Parathyroid adenoma (tissue), 2 donors: ENCODE measurements around the gene ACVR1B.

Experiments
- H2AFZ ChIP-seq: fragments of 300-600 bp; sonication (generic); one replicate; pipeline ENCODE4 v1.7.0; 2017; ENCODE audit warnings: antibody characterized with exemption, mild to moderate bottlenecking
- H3K27ac ChIP-seq: fragments of 300-600 bp; sonication (generic); one replicate; pipeline ENCODE4 v1.7.0; 2017
- H3K27me3 ChIP-seq: fragments of 300-600 bp; sonication (generic); one replicate; pipeline ENCODE4 v1.7.0; 2017; ENCODE audit warnings: low read length; ENCODE audit not compliant: control insufficient read depth, insufficient read depth
- H3K36me3 ChIP-seq: fragments of 300-600 bp; sonication (generic); one replicate; pipeline ENCODE4 v1.7.0; 2017; ENCODE audit warnings: low read length; ENCODE audit not compliant: control insufficient read depth, insufficient read depth
- H3K4me1 ChIP-seq: fragments of 300-600 bp; sonication (generic); one replicate; pipeline ENCODE4 v1.7.0; 2017; ENCODE audit warnings: control low read depth
- H3K4me2 ChIP-seq: fragments of 300-600 bp; sonication (generic); one replicate; pipeline ENCODE4 v1.7.0; 2017; ENCODE audit warnings: low read length
- H3K4me3 ChIP-seq: fragments of 300-600 bp; sonication (generic); one replicate; pipeline ENCODE4 v1.7.0; 2017; ENCODE audit warnings: low read depth, low read length
- H3K79me2 ChIP-seq: fragments of 300-600 bp; sonication (generic); one replicate; pipeline ENCODE4 v1.7.0; 2017; ENCODE audit warnings: control low read depth
- H3K9ac ChIP-seq: fragments of 300-600 bp; sonication (generic); one replicate; pipeline ENCODE4 v1.7.0; 2017; ENCODE audit warnings: mild to moderate bottlenecking
- H3K9me3 ChIP-seq: fragments of 300-600 bp; sonication (generic); one replicate; pipeline ENCODE4 v1.7.0; 2017; ENCODE audit warnings: low read length; ENCODE audit not compliant: control insufficient read depth
- TF ChIP-seq, protein P1 (sequence below): fragments of 300-600 bp; sonication (generic); IDR thresholded peaks from one replicate; pipeline ENCODE4 v1.7.0; 2017; ENCODE audit warnings: antibody characterized with exemption, mild to moderate bottlenecking
- donor health status: primary hyperparathyroidism.

ACVR1B gene

DNA sequence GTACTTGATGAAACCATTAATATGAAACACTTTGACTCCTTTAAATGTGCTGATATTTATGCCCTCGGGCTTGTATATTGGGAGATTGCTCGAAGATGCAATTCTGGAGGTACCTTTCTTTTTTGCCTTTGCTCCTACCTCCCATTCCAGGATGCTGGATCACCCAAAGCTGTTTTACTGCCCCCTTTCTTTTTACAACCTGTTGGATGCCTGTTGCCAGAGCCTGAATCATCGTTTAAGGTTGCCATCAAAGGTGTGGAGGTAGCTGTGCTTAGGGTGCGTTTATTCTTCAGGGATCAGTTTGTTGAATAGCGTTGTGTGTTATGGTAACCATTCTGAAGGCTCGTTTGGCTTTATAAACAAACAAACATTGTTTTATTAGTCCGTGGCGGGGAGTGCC, 35.3 kb downstream of the ACVR1B start:
- H2AFZ ChIP-seq, result no peak overlapping the region
- no peak overlapping the region for H3K4me2 ChIP-seq
- H3K4me3 ChIP-seq, result no peak overlapping the region
- H3K9me3 ChIP-seq, result no peaks in the 10 kb centered on the region
- TF ChIP-seq, protein P1, sequence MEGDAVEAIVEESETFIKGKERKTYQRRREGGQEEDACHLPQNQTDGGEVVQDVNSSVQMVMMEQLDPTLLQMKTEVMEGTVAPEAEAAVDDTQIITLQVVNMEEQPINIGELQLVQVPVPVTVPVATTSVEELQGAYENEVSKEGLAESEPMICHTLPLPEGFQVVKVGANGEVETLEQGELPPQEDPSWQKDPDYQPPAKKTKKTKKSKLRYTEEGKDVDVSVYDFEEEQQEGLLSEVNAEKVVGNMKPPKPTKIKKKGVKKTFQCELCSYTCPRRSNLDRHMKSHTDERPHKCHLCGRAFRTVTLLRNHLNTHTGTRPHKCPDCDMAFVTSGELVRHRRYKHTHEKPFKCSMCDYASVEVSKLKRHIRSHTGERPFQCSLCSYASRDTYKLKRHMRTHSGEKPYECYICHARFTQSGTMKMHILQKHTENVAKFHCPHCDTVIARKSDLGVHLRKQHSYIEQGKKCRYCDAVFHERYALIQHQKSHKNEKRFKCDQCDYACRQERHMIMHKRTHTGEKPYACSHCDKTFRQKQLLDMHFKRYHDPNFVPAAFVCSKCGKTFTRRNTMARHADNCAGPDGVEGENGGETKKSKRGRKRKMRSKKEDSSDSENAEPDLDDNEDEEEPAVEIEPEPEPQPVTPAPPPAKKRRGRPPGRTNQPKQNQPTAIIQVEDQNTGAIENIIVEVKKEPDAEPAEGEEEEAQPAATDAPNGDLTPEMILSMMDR, result no peak
- no peaks in the 10 kb centered on the region for H3K27me3 ChIP-seq
- peaks cover 5% of the 10 kb centered on the region for H3K79me2 ChIP-seq
- no peak overlapping the region for H3K27ac ChIP-seq
- H3K36me3 ChIP-seq, result no peaks in the 10 kb centered on the region
- H3K4me1 ChIP-seq, result no peaks in the 10 kb centered on the region
- no peak overlapping the region for H3K9ac ChIP-seq

DNA sequence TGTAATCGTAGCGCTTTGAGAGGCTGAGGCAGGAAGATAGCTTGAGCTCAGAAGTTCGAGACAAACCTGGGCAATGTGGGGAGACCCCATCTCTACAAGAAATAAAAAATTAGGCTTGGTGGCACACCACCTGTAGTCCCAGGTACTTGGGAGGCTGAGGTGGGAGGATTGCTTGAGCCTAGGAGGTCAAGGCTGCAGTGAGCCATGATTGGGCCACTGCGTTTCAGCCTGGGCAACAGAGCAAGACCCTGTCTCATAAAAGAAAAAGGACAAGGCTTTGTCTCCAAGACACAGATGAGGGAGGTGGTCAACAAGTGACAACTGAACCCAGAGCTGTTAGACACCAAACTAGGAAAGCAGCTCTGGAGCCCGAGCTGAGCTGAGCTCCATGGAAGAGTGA, 40.7 kb downstream of the ACVR1B start:
- Histone ChIP-seq H3K4me3 (no peak overlapping the region), H3K27me3 (no peaks in the 10 kb centered on the region), H3K36me3 (no peaks in the 10 kb centered on the region), H3K27ac (no peak overlapping the region), H3K4me1 (no peaks in the 10 kb centered on the region), H3K79me2 (peaks cover 8% of the 10 kb centered on the region), H2AFZ (no peak overlapping the region), H3K9me3 (no peaks in the 10 kb centered on the region), H3K9ac (no peak overlapping the region), H3K4me2 (no peak overlapping the region)
- TF ChIP-seq, protein P1, result no peak

DNA sequence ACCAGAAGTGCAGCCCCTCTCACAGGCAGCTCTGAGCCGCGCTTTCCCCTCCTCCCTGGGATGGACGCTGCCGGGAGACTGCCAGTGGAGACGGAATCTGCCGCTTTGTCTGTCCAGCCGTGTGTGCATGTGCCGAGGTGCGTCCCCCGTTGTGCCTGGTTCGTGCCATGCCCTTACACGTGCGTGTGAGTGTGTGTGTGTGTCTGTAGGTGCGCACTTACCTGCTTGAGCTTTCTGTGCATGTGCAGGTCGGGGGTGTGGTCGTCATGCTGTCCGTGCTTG, 43.0 kb downstream of the ACVR1B start:
- no peaks in the 10 kb centered on the region for H3K36me3 ChIP-seq
- H3K9ac ChIP-seq, result no peak overlapping the region
- TF ChIP-seq, protein P1, result no peak
- no peaks in the 10 kb centered on the region for H3K27me3 ChIP-seq
- H3K79me2 ChIP-seq, result peaks cover 5% of the 10 kb centered on the region
- H3K4me3 ChIP-seq, result no peak overlapping the region
- H3K4me1 ChIP-seq, result no peaks in the 10 kb centered on the region
- H3K4me2 ChIP-seq, result no peak overlapping the region
- no peak overlapping the region for H2AFZ ChIP-seq
- no peaks in the 10 kb centered on the region for H3K9me3 ChIP-seq
- H3K27ac ChIP-seq, result no peak overlapping the region

DNA sequence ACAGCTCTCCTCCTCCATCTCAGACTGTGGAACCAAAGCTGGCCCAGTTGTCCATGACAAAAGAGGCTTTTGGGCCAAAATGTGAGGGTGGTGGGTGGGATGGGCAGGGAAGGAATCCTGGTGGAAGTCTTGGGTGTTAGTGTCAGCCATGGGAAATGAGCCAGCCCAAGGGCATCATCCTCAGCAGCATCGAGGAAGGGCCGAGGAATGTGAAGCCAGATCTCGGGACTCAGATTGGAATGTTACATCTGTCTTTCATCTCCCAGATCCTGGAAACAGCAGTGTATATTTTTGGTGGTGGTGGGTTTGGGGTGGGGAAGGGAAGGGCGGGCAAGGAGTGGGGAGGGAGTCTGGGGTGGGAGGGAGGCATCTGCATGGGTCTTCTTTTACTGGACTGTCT, 43.5 kb downstream of the ACVR1B start:
- peaks cover 5% of the 10 kb centered on the region for H3K79me2 ChIP-seq
- H3K4me3 ChIP-seq, result no peak overlapping the region
- H3K27ac ChIP-seq, result no peak overlapping the region
- no peaks in the 10 kb centered on the region for H3K4me1 ChIP-seq
- TF ChIP-seq, protein P1, result no peak
- no peak overlapping the region for H3K4me2 ChIP-seq
- H3K27me3 ChIP-seq, result no peaks in the 10 kb centered on the region
- no peak overlapping the region for H3K9ac ChIP-seq
- no peaks in the 10 kb centered on the region for H3K9me3 ChIP-seq
- H2AFZ ChIP-seq, result no peak overlapping the region
- no peaks in the 10 kb centered on the region for H3K36me3 ChIP-seq

DNA sequence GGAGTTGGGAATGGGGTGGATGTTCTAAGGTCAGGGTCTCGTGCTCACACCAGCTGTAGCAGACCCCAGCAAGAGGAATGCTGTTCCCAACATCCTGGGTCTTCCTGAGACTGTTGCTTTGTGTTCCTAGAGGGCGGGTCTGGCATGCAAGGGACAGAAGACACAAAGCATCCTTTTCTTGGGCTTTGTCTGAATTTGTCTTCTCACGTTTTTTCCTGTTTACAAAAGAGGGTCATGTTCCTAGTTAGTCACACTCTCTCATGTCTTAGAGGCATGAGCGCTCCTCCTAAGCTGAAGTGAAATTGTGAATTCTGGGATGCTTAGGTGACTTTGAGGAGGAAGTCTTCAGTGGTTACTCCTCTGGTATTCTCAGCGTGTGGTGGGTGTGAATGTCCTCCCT, 45.6 kb downstream of the ACVR1B start:
- Histone ChIP-seq H3K27ac (no peak overlapping the region), H3K4me3 (no peak overlapping the region), H3K27me3 (no peaks in the 10 kb centered on the region), H3K9me3 (no peaks in the 10 kb centered on the region), H3K79me2 (peaks cover 5% of the 10 kb centered on the region), H3K4me2 (no peak overlapping the region), H3K36me3 (no peaks in the 10 kb centered on the region), H2AFZ (no peak overlapping the region), H3K9ac (no peak overlapping the region), H3K4me1 (no peaks in the 10 kb centered on the region)
- TF ChIP-seq, protein P1, result no peak
